Measurements from ENCODE around the gene CRYM. TPM values are rescaled to one million over a fixed set of nuclear protein-coding genes. Genes with fewer than 3 reads are reported as not detected.

The CRYM gene
- total and polyA plus RNA-seq, 10 of the 15 experiments (the other 5 are each of a cell fraction or from before 2014, with no cell fraction given): 0.30 to 6.1 (median 3.9) TPM

DNA sequence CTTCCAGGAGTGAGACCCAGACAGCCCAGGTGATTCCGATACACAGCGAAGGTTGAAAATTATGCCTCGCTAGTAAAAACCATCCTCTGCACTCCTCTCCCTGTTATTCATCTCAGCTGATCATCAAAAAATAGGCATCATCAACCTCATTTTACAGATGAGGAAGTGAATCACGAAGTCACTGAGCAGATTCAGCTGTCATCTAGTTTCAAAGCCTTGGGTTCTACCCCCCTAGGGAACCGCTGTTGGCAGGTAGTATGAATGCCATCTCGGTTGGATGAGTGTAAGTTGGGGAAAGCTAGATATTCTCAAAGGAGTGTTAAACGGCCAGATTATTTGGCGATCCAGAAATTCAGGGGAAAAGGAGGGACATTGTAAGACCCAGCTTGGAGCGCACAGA is 2.0 kb downstream of the CRYM start (continued):
- TF ChIP-seq, protein P1, sequence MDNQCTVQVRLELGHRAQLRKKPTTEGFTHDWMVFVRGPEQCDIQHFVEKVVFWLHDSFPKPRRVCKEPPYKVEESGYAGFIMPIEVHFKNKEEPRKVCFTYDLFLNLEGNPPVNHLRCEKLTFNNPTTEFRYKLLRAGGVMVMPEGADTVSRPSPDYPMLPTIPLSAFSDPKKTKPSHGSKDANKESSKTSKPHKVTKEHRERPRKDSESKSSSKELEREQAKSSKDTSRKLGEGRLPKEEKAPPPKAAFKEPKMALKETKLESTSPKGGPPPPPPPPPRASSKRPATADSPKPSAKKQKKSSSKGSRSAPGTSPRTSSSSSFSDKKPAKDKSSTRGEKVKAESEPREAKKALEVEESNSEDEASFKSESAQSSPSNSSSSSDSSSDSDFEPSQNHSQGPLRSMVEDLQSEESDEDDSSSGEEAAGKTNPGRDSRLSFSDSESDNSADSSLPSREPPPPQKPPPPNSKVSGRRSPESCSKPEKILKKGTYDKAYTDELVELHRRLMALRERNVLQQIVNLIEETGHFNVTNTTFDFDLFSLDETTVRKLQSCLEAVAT (IDR thresholded peaks at IDR 0.05): no peak
- TF ChIP-seq RUNX3 (IDR thresholded peaks at IDR 0.05; ENCODE audit: low read length): 0 out of 2 replicates have a peak, but pooled peaks have one; percentile 10

DNA sequence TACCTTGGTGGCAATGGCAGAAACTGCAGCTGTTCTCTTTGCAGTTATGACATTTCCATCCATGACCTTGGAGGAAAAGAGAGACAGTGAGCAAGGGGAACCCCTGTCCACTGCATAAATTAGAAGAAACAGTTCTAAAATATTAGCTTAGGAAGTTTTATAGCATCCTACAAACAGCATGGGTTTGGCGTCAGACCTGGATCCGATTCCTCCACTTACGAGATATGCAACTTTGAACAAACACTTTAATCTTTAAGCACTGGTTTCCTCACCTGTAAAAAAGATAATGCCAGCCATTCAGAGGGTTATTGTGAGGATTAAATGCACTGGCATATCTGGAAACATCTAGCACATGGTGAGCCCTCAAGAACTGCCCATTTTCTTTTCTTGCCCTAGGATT is 2.6 kb downstream of the CRYM start:
- TF ChIP-seq CBX5 (IDR thresholded peaks at IDR 0.05; ENCODE audit: low read depth): no peak
- TF ChIP-seq MYC (IDR thresholded peaks at IDR 0.05; ENCODE audit: insufficient read depth, insufficient read length, insufficient replicate concordance, low read length, severe bottlenecking): no peak
- no peak for TF ChIP-seq CBFB (IDR thresholded peaks at IDR 0.05; ENCODE audit: low read depth)
- no peak for TF ChIP-seq EGR1 (IDR thresholded peaks at IDR 0.05; ENCODE audit: borderline replicate concordance in 1 of 2, low read depth in 2 of 2, low read length in 2 of 2)
- no peak for TF ChIP-seq SMC3 (IDR thresholded peaks at IDR 0.05; ENCODE audit: borderline replicate concordance, low read length)
- no peak for TF ChIP-seq RBBP5 (conservative IDR thresholded peaks at IDR 0.05)
- no peak for TF ChIP-seq RAD51 (IDR thresholded peaks at IDR 0.05)
- FAIRE-seq (no peak), ATAC-seq (no peak), DNase-seq (ENCODE audit: low read depth, low spot score) (no peak)
- no peaks in the 10 kb centered on the region for H3K9me3 ChIP-seq (replicated peaks; ENCODE audit: control insufficient read depth, insufficient read depth, low read length)
- no peak overlapping the region for H3K27ac ChIP-seq (ENCODE audit: control insufficient read depth, insufficient read depth)
- no peaks in the 10 kb centered on the region for H4K20me1 ChIP-seq (ENCODE audit: control insufficient read depth, insufficient read depth)
- no peak overlapping the region for H2AFZ ChIP-seq (ENCODE audit: control insufficient read depth, low read depth, low read length)
- WGBS (ENCODE audit: insufficient coverage, insufficient replicate concordance, low lambda C conversion rate, missing lambda C conversion rate): 96% methylated on average over 3 of the region's 3 CpGs
- RAD21 ChIA-PET (ENCODE audit: unreplicated experiment): interaction anchor here (0.8 to 3.8 kb wide), 6 partner anchors 12 to 87 kb away, joined by 3 to 22 read pairs (median 4); no protein-coding TSS in a partner anchor
- no peak overlapping the region for H3K4me2 ChIP-seq (ENCODE audit: control insufficient read depth, insufficient read depth)
- SMC1A ChIA-PET (ENCODE audit: uncharacterized antibody, unreplicated experiment): interaction anchor here (0.7 to 9.7 kb wide), 11 partner anchors 10 to 806 kb away, joined by 3 to 87 read pairs (median 3); no protein-coding TSS in a partner anchor
- H3K79me2 ChIP-seq (ENCODE audit: control insufficient read depth, insufficient read depth, low read length): no peaks in the 10 kb centered on the region
- CTCF ChIA-PET: interaction anchor here (0.7 to 6.5 kb wide), 15 partner anchors 10 to 292 kb away, joined by 3 to 58 read pairs (median 4); partner anchors contain the start of gene LDAF1
- H3K9ac ChIP-seq (ENCODE audit: control insufficient read depth, insufficient read depth, low read length): no peak overlapping the region
- in situ Hi-C loops (cut with MboI): loop anchor here (5.0 kb wide), 1 partner anchor 88 kb away; no protein-coding TSS in a partner anchor
- H3K4me3 ChIP-seq: no peak overlapping the region
- no TSS peak for BruUV-seq (replicated peaks)
- H3K4me1 ChIP-seq (ENCODE audit: control insufficient read depth, insufficient read depth, low read length): peaks cover 33% of the 10 kb centered on the region
- intact Hi-C loops (cut with micrococcal nuclease; ENCODE audit: unreplicated experiment): no loop called here
- POLR2A ChIA-PET: interaction anchor here (1.1 to 1.3 kb wide), 3 partner anchors 10 to 14 kb away, joined by 3 read pairs; no protein-coding TSS in a partner anchor
- no peaks in the 10 kb centered on the region for H3K36me3 ChIP-seq (ENCODE audit: control insufficient read depth in 2 of 2, insufficient read depth in 2 of 2, low read length in 1 of 2)
- no peaks in the 10 kb centered on the region; a peak in 1 of 4 replicates for H3K27me3 ChIP-seq (replicated peaks in 1 of 2; ENCODE audit: control insufficient read depth in 2 of 2, insufficient read depth in 2 of 2, low read length in 1 of 2)
